Lung (tissue), 12 donors: ENCODE results near the gene HTRA2. TPM values are rescaled to one million over a fixed set of nuclear protein-coding genes. Genes with fewer than 3 reads are reported as not detected.

Experiments
- ATAC-seq: fragments of 200-7000 bp; cut with Tn5 transposase; one replicate; pipeline ENCODE4 v1.9.1; 2020; ENCODE audit warnings: moderate number of reproducible peaks; ENCODE audit not compliant: insufficient read depth, low FRiP score
- DNase-seq, 3 donors: peaks; one replicate each; pipeline ENCODE4 v3.0.0-alpha.2; 2013 to 2017
- H3K27ac ChIP-seq, 2 donors: one replicate each; pipeline ENCODE4 v1.5.1; 2013; ENCODE audit warnings: mild to moderate bottlenecking in 2 of 2, moderate library complexity in 2 of 2, control low read depth in 1 of 2, inconsistent platforms in 1 of 2, low read depth in 1 of 2, low read length in 1 of 2
- H3K27me3 ChIP-seq, 3 donors: one replicate each; pipeline ENCODE4 v1.5.1; 2013; ENCODE audit warnings: low read length in 2 of 3; ENCODE audit not compliant: control insufficient read depth in 3 of 3, insufficient read depth in 3 of 3
- H3K36me3 ChIP-seq, 4 donors: one replicate each; pipeline ENCODE4 v1.5.1; 2013; ENCODE audit warnings: low read length in 4 of 4, mild to moderate bottlenecking in 1 of 4, moderate library complexity in 1 of 4; ENCODE audit not compliant: control insufficient read depth in 4 of 4, insufficient read depth in 4 of 4
- H3K4me1 ChIP-seq, 5 donors: one replicate each; pipeline ENCODE4 v1.5.1; 2013; ENCODE audit warnings: low read length in 5 of 5, mild to moderate bottlenecking in 2 of 5, moderate library complexity in 1 of 5; ENCODE audit not compliant: control insufficient read depth in 5 of 5, insufficient read depth in 5 of 5
- H3K4me3 ChIP-seq: one replicate; pipeline ENCODE4 v1.5.1; 2013; ENCODE audit warnings: mild to moderate bottlenecking, control low read depth, moderate library complexity
- H3K9ac ChIP-seq, 2 donors: one replicate each; pipeline ENCODE4 v1.5.1; 2013; ENCODE audit warnings: low read length in 2 of 2, control low read depth in 1 of 2; ENCODE audit not compliant: insufficient read depth in 1 of 2
- H3K9me3 ChIP-seq, 4 donors: one replicate each; pipeline ENCODE4 v1.5.1; 2013; ENCODE audit warnings: low read length in 3 of 4, mild to moderate bottlenecking in 1 of 4, moderate library complexity in 1 of 4; ENCODE audit not compliant: control insufficient read depth in 4 of 4, insufficient read depth in 3 of 4
- CTCF ChIP-seq: IDR thresholded peaks from 2 replicates; pipeline ENCODE4 v1.5.1; 2012; ENCODE audit warnings: mild to moderate bottlenecking; ENCODE audit errors: control extremely low read depth, extremely low read depth
- WGBS, 2 donors: extraction: QIAGEN DNeasy Blood & Tissue Kit; methylation state at CpG; one replicate each; pipeline ENCODE4 v1.1.7; 2013; 5-methylcytosine and 5-hydroxymethylcytosine counted together
- polyA plus RNA-seq, 2 donors: library from polyadenylated mRNA; stranded (reverse); fragments of 200-250 nt; gene quantifications; one replicate each; pipeline ENCODE4 v1.2.1, GENCODE V29; 2013
- total RNA-seq, 2 donors: library from RNA; depleted of rRNA in 1 of 2; stranded (reverse); fragments of >200 nt in 1 of 2; gene quantifications; one replicate each; pipeline ENCODE4 v1.2.1, GENCODE V29; 2014 to 2021
- donor health status: control.
- donor health status: control.
- donor health status: Bipolar disorder and iron deficiency.
- donor health status: healthy.
- donor health status: DM: yes; HTN: yes; CAD: no.

The HTRA2 gene
- total and polyA plus RNA-seq, 4 donors, result 26.6 to 42.1 (median 31.6) TPM

- ATAC-seq (no peak), DNase-seq (no peak)
- Histone ChIP-seq H3K27ac (no peak overlapping the region), H3K27me3 (no peaks in the 10 kb centered on the region), H3K4me3 (no peak overlapping the region), H3K36me3 (peaks cover 0 to 2% (median 0%) of the 10 kb centered on the region in 4 donors), H3K9me3 (no peaks in the 10 kb centered on the region), H3K9ac (no peak overlapping the region), H3K4me1 (no peaks in the 10 kb centered on the region)
- WGBS, 2 donors, result 34 to 55% methylated on average over 7 of the region's 7 CpGs
- no peak for TF ChIP-seq CTCF
Observed at GRCh38 chr2:74538881-74539339, 9.2 kb downstream of the HTRA2 start.

- H3K9me3 ChIP-seq, result no peaks in the 10 kb centered on the region
- 73 to 76% methylated on average over 5 of the region's 5 CpGs for WGBS, 2 donors
- no peak overlapping the region for H3K4me3 ChIP-seq
- peak; percentile 25 for ATAC-seq
- no peaks in the 10 kb centered on the region for H3K4me1 ChIP-seq
- H3K36me3 ChIP-seq, result no peaks in the 10 kb centered on the region
- DNase-seq, result no peak
- no peak for TF ChIP-seq CTCF
- no peak overlapping the region for H3K9ac ChIP-seq
- no peaks in the 10 kb centered on the region for H3K27me3 ChIP-seq
- H3K27ac ChIP-seq, result peak overlapping the region in 1 of 2 donors; percentile 36
Observed at GRCh38 chr2:74540291-74540690, 10.6 kb downstream of the HTRA2 start.

GRCh38 chr2:74542978-74543377 is 13.2 kb downstream of the HTRA2 start:
- Histone ChIP-seq H3K4me1 (no peaks in the 10 kb centered on the region), H3K9ac (no peak overlapping the region), H3K36me3 (no peaks in the 10 kb centered on the region), H3K4me3 (no peak overlapping the region), H3K9me3 (no peaks in the 10 kb centered on the region), H3K27me3 (no peaks in the 10 kb centered on the region), H3K27ac (no peak overlapping the region)
- 90 to 96% methylated on average over 1 of the region's 1 CpG for WGBS, 2 donors
- TF ChIP-seq CTCF, result no peak
- no peak for ATAC-seq
- no peak for DNase-seq

- ATAC-seq (no peak), DNase-seq (no peak)
- Histone ChIP-seq H3K27me3 (no peaks in the 10 kb centered on the region), H3K36me3 (no peaks in the 10 kb centered on the region), H3K4me1 (peaks cover 0 to 12% (median 2%) of the 10 kb centered on the region in 5 donors), H3K9ac (no peak overlapping the region), H3K4me3 (no peak overlapping the region), H3K27ac (no peak overlapping the region), H3K9me3 (no peaks in the 10 kb centered on the region)
- no peak for TF ChIP-seq CTCF
- 93 to 96% methylated on average over 3 of the region's 3 CpGs for WGBS, 2 donors
Observed at GRCh38 chr2:74544634-74545033, 14.9 kb downstream of the HTRA2 start.
